Ramos (cell line): Measurements from ENCODE around the gene DDR1.
"Not testable (repeated sequence)": the region's sequence is repeated elsewhere in the genome, so short reads cannot be mapped to it uniquely, and the experiment has no call there.

ENCODE experiments used
- in situ Hi-C: fragments of 300-500 bp; cut with MboI; formaldehyde crosslinking; loops from one replicate; pipeline ENCODE4 v1.14.3; 2022; ENCODE audit warnings: low sequenced_read_pairs; ENCODE audit not compliant: unreplicated experiment

Gene DDR1

GRCh38 chr6:30891816-30892538, 7.7 kb downstream of the DDR1 start:
- in situ Hi-C loops: no loop called here

- in situ Hi-C loops: no loop called here
These were observed 8.8 kb downstream of the DDR1 start for GRCh38 chr6:30893001-30893591.

GRCh38 chr6:30893666-30894065, 9.3 kb downstream of the DDR1 start:
- in situ Hi-C loops: no loop called here

- in situ Hi-C loops: no loop called here
These were observed 10.1 kb downstream of the DDR1 start for GRCh38 chr6:30894381-30894780.

- in situ Hi-C loops: no loop called here
These were observed 10.6 kb downstream of the DDR1 start for GRCh38 chr6:30894935-30895334.

GRCh38 chr6:30895343-30895742, 11.0 kb downstream of the DDR1 start:
- in situ Hi-C loops: no loop called here

- in situ Hi-C loops: no loop called here
These were observed 12.2 kb downstream of the DDR1 start for GRCh38 chr6:30896541-30896940.

GRCh38 chr6:30897882-30898281, 13.6 kb downstream of the DDR1 start:
- in situ Hi-C loops: no loop called here

GRCh38 chr6:30898750-30899360, 14.5 kb downstream of the DDR1 start:
- in situ Hi-C loops: no loop called here

GRCh38 chr6:30900863-30901417, 16.6 kb downstream of the DDR1 start:
- in situ Hi-C loops: no loop called here

GRCh38 chr6:30901436-30901835, 17.1 kb downstream of the DDR1 start:
- in situ Hi-C loops: no loop called here

- in situ Hi-C loops: not testable (repeated sequence)
These were observed 17.9 kb downstream of the DDR1 start for GRCh38 chr6:30902196-30902595.

GRCh38 chr6:30902709-30903108, 18.4 kb downstream of the DDR1 start:
- in situ Hi-C loops: no loop called here

GRCh38 chr6:30903236-30903635, 18.9 kb downstream of the DDR1 start:
- in situ Hi-C loops: no loop called here

- in situ Hi-C loops: not testable (repeated sequence)
These were observed 23.0 kb downstream of the DDR1 start for GRCh38 chr6:30907290-30907757.

GRCh38 chr6:30907758-30908591, 23.7 kb downstream of the DDR1 start, which contains the start of gene GTF2H4:
Gene GTF2H4 (plus strand): TSS chr6:30908207.
- in situ Hi-C loops: no loop called here

- in situ Hi-C loops: no loop called here
These were observed 24.4 kb downstream of the DDR1 start for GRCh38 chr6:30908700-30909099.

- in situ Hi-C loops: not testable (repeated sequence)
These were observed 26.2 kb downstream of the DDR1 start for GRCh38 chr6:30910473-30910872.

GRCh38 chr6:30912746-30913520, 28.6 kb downstream of the DDR1 start:
- in situ Hi-C loops: no loop called here

- in situ Hi-C loops: no loop called here
These were observed 29.4 kb downstream of the DDR1 start for GRCh38 chr6:30913721-30914075.
